Testis (tissue), 2 donors: ENCODE results near the gene SORCS3.

Experiments used
- CTCF ChIP-seq, 3 experiments: fragments of 450-650 bp in 2 of 3; fragments of 200-600 bp in 1 of 3; sonication (generic) in 1 of 3; IDR thresholded peaks; one replicate each; pipeline ENCODE4 v1.5.1; 2016 to 2019; ENCODE audit warnings: antibody characterized with exemption in 3 of 3, mild to moderate bottlenecking in 2 of 3, moderate library complexity in 1 of 3
- POLR2A ChIP-seq: fragments of 450-650 bp; IDR thresholded peaks from one replicate; pipeline ENCODE4 v1.6.1; 2017; ENCODE audit warnings: antibody characterized with exemption, mild to moderate bottlenecking, moderate library complexity

GRCh38 chr10:104867966-104868598 is 227.0 kb downstream of the SORCS3 start:
- TF ChIP-seq CTCF (IDR thresholded peaks at IDR 0.05) (no peak), POLR2A (no peak)
